Myocyte (in vitro differentiated cells): ENCODE data around the gene HYDIN. TPM values are rescaled to one million over a fixed set of nuclear protein-coding genes. Genes with fewer than 3 reads are reported as not detected.
A peak's percentile ranks its signal among the peaks of the same experiment; 100 is the strongest.
"Not testable (repeated sequence)": the region's sequence is repeated elsewhere in the genome, so short reads cannot be mapped to it uniquely, and the experiment has no call there.

Experiments used
- DNase-seq: peaks from one replicate; pipeline ENCODE4 v3.0.0-alpha.2; 2012; ENCODE audit warnings: low read depth
- total RNA-seq: library from RNA; depleted of rRNA; stranded (reverse); fragments of >200 nt; gene quantifications from 2 replicates; pipeline ENCODE4 v1.2.3, GENCODE V29; 2014

The HYDIN gene
- total RNA-seq, 1 donor from 2014 or later: 0.37 TPM

DNA sequence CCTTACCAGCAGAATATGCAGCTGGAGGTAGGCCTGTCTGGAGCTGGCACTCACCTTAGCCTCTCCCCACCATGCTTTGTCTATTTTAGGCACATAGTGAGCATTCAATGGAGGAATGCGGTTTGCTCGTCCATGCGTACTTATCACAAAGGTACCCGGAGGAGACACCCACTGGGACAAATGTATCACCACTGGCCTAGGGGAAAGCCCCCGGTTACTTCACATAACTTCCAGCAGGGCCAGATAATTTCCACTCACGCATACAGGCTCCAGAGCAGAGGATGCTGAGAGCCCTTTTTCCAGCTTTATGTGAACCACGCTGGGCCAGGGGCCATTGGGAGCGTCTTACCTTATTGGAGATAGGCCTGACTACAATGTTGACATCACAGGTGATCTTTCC lies 348.2 kb downstream of the HYDIN start:
- not testable (repeated sequence) for DNase-seq

- not testable (repeated sequence) for DNase-seq
Observed at GRCh38 chr16:70877895-70878294, 352.6 kb downstream of the HYDIN start.

DNA sequence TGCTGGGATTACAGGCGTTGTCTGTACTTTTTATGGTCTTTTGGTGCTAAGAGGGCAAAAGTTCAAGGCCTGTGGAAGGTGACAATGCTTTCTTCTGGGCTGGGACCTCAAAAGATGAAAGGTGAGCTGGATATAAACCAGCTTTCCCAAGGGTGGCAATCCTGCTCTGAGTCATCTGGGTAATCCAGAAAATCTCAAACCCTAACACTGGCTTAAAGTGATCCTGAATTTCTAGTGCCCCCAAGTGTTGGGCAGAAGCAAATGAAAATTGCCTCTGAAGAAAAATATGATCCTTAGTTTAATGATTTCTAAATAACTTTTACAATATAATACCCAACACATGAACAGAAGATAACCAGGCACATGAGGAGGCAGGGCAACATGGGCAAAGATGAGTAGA lies 354.1 kb downstream of the HYDIN start:
- DNase-seq: not testable (repeated sequence)

- not testable (repeated sequence) for DNase-seq
Observed at GRCh38 chr16:70864698-70865097, 365.8 kb downstream of the HYDIN start.

DNA sequence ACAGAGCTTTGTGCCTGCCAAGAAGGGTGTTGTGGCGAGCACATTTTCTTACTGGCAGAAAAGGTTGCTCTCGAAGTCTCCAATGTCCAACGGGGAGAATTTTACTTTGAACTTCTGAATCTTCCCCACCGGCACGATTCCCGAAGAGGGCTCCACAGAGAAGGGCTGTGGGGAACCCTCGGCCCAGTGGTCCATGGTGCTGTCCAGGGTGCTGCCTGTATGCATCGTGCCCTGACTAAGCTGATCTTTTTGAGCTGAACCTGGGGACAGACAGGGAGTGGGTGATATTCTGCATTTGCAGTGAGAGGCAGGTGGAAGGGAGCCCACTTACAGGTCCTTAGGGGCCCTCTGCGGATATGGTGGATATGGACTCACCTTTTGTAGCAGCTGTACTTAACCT lies 368.5 kb downstream of the HYDIN start:
- peak; percentile 3 for DNase-seq

- not testable (repeated sequence) for DNase-seq
Observed at GRCh38 chr16:70851299-70851698, 379.2 kb downstream of the HYDIN start.

DNA sequence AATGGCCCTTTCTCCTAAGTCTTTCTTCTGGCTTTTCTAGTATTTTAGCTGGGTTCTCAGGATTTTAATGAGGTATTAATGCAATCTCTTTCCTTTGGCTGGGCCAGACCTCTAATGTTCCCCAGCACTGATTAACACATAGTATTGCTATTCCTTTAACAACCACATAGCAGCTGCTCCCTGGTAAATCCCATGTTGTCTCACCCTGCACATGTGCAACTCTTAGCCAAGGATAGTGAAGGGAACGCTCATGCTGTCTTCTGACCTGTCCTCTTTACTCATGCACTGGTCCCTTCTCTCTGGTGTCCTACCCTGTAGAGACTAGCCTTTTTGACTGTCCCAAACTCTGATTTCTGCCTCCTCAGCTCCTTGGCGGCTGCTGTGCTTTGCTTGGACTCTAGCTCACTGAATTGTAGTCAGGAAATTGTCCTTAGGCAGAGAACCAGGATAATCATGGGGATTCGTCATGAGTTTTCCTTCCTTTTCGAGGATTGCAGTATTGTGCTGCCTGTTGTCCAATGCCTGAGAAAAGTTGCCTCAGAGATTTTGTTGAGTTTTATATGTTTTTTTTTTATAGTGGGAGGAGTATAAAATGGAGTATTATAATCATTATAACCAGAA lies 406.9 kb downstream of the HYDIN start:
- DNase-seq: peak; percentile 12

DNA sequence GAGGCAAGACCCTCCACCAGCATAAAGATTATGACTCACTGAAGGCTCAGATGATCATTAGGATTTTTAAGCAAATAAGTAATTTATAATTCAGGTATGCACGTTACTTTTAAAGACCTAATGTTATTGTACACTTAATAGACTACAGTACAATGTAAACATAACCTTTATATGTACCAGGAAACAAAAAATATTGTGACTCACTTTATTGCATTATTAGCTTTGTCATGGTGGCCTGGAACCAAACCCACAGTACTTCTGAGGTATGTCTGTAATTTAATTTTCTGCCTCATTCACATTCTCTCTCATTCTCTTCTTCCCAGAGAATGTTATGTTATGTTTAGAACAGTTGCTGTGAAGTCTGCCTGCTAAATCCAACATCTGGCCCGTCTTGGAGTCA lies 407.8 kb downstream of the HYDIN start:
- not testable (repeated sequence) for DNase-seq

- DNase-seq: not testable (repeated sequence)
Observed at GRCh38 chr16:70818088-70818487, 412.4 kb downstream of the HYDIN start.

DNA sequence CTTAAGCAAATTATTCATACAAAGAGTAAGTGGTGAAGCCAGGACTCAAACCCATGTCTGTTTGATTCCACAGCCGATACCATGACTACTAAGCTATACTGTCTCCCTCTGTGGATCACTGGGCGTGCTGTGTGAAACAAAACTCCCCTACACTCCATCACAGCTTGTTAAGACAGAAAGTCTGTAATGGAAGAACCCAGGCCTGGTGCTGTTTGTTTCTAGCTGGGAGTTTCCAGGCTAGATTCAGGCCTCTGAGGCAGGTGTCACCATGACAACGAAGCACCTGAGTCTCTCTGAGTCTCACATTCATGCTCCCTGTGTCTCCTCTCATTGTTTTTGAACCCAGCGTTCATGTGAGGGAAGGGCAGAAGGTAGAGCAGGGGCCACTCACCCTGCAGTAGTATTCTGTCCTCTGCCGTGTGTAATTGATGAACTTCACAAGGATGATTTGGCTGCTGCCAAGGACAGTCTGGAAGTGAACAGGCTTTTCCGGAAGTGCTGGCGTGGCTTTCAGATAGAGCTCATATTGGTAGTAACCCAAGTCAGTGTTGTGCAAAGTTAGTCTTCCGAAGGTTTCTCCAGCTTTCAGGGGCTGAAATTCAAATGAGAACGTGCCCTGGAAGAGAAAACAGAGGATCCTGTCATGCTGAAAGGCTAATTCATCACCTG lies 421.0 kb downstream of the HYDIN start:
- DNase-seq: no peak

GRCh38 chr16:70808371-70808770 lies 422.2 kb downstream of the HYDIN start:
- DNase-seq: no peak

DNA sequence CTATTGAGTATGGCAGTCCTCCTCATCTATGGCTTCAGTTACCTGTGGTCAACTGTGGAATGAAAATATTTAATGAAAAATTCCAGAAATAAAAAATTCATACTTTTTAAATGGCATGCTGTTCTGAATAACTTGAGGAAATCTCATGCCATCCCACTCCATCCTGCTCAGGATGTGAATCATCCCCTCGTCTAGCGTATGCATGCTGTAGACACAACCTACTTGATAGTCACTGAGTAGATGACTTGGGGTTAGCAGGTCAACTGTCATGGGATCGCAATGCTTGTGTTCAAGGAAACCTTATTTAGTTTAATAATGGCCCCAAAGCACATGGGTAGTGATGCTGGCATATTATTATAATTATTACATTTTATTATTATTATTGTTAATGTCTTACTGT lies 424.7 kb downstream of the HYDIN start:
- peak; percentile 18 for DNase-seq

DNA sequence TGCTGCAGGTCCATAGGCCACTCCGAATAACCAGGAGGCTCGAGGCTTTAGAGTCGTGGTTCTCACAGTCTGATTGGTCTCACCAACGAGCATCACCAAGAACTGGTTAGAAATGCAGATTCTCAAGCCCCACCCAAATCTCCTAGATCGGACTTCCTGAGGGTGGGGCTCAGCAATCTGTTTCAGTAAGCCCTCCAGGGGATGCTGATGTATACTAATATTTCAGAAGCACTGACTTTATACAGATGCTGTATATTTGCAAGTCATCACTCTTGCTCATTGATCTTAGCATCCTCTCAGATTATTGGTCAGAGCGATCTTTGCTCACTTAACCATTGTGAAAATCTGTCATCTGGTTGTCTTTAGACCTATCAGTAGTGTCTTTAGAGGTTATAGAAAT lies 425.1 kb downstream of the HYDIN start:
- DNase-seq: no peak

DNA sequence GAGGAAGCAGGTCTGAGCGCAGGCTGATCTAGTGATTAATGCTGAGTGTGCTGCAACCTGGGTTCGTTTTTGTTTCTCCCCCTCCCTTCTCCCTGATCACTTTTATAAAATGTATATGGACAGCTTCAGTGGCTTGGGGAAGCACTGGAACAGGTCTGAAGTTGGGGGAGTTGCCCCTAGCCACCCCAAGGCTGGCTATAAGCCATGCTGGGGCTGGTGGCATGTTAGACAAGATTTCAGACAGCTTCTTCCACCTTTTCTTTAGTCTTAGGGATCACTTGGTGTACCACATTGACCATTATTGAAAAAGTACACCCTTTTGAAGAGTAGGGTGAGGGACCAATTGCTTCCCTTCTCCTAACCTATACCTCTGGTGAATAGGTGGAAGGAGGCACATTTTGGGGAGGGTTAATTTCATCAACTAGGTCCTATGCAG lies 425.8 kb downstream of the HYDIN start:
- no peak for DNase-seq

GRCh38 chr16:70804153-70804733 lies 426.3 kb downstream of the HYDIN start:
- DNase-seq: peak; percentile 51

DNA sequence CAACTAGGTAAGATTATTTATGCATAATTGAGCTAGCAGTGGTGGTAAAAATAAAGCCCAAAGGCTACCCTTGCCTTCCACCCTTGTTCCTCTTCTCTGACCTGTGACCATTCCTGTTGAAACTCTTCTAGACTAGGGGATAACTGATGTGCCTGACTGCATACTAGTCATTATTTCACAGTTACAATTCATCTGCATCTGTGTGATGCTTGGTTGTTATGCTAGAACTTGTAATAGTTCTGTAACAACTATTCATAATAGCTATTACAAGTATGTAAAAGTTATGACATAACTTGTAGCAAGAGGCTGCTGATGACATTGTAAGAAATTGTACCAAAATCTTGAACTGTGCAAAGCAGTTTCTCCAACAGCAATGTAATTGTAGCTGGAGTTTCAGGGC lies 427.2 kb downstream of the HYDIN start:
- no peak for DNase-seq

GRCh38 chr16:70801611-70802010 lies 428.9 kb downstream of the HYDIN start:
- DNase-seq: no peak

DNA sequence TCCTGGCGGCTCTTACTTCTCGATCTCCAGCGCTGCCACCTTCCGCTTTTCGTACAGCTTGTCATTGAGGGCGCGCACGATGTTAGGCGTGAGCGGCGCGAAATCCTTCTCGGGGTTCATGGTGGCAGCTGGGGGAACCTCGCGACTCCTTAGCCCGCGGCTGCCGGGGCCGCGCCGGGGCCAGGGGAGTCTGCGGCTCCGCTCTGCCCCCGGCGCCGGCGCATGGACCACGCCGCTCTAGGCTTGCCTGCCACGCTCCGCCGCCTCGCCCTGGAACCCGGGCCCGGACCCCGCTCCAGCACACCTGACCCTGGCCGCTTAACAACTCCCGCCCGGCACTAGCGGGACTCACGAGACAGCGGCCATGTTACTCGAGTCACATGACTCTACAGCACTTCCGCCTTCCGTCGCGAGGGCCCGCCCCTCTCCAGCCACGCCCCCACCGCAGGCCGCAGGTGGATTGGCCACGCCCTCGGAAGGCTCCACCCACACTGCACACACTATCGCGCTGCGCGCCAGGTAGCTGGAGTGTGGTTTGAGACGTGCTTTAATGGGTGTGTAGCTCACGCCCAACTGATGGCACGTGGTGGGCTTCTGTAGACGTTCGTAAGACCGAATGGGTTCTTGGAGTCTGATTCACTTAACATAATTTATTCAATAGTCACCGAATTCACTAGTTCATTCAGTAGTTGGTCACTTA lies 429.6 kb downstream of the HYDIN start, which contains the start of gene VAC14:
Gene VAC14, minus strand, starts transcription at position 378 of the 700 bp plus-strand sequence. Its CDS starts 258 bp downstream, at position 120.
- DNase-seq: peak; percentile 84

DNA sequence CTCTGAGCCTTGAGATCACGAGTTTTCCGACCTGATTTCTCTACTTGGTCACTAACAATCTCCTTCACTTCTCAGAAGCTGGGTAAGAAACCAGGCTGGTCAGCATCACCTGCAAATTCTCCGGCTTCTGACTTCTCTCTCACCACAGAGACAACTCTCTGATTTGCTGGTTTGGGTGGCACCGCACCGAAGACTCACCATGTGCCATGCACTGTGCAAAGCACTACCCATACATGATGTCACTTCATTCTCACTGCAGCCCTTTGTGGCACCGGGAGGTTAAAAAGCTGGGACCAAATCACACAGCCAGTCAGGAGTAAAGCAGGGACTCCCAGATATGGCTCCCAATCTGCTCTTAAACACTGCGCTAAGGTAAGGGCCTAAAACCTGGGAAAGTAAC lies 430.2 kb downstream of the HYDIN start:
- no peak for DNase-seq

- DNase-seq: no peak
Observed at GRCh38 chr16:70796301-70796700, 434.2 kb downstream of the HYDIN start.

DNA sequence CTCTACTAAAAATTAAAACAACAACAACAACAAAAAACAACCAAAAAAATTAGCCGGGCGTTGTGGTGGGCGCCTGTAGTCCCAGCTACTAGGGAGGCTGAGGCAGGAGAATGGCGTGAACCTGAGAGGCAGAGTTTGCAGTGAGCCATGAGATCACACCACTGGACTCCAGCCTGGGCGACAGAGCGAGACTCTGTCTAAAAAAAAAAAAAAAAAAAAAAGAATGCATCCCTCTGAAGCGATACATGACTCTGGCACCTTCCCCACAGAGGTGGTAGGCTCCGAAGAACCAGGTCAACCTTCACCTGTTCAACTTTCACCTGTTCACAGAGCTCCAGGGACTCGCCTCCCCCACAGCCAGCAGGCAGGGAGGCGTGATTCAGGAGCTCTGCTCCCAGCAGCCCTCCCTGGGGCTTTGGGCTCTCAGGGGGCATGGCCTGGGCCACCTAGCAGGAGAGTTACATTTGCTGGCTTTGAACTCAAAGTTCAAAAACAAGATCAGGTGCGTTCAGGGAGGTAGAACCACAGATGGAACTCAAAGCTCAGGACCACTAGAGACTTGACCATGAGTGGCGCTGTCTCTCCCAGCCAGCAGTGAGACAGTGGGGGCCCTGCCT lies 435.1 kb downstream of the HYDIN start:
- DNase-seq: no peak
